ENCODE measurements around the gene EFHC1. TPM values are rescaled to one million over a fixed set of nuclear protein-coding genes. Genes with fewer than 3 reads are reported as not detected.

Gene EFHC1
- total RNA-seq, 1 experiment from 2014 or later = 12.4 TPM

GRCh38 chr6:52491203-52492069, 71.3 kb downstream of the EFHC1 start:
- Histone ChIP-seq H3K36me3 (ENCODE audit: control insufficient read depth in 1 of 2, insufficient read depth in 2 of 2, low read length in 2 of 2) (no peaks in the 10 kb centered on the region), H3K9ac (ENCODE audit: low read length) (no peak overlapping the region), H3K4me2 (ENCODE audit: low read length) (no peak overlapping the region), H2AFZ (ENCODE audit: low read depth, low read length, poor library complexity, severe bottlenecking) (no peak overlapping the region), H4K20me1 (ENCODE audit: insufficient read depth) (no peaks in the 10 kb centered on the region), H3K79me2 (ENCODE audit: insufficient read depth, low read length) (no peaks in the 10 kb centered on the region), H3K9me2 (ENCODE audit: insufficient read depth) (no peaks in the 10 kb centered on the region), H3K27me3 (ENCODE audit: insufficient read depth, low read length) (no peaks in the 10 kb centered on the region), H3K27ac (ENCODE audit: low read depth, low read length) (no peak overlapping the region), H3K4me1 (ENCODE audit: control insufficient read depth in 1 of 2, insufficient read depth in 2 of 2, low read length in 2 of 2) (no peaks in the 10 kb centered on the region), H3K4me3 (replicated peaks in 1 of 2; ENCODE audit: low read depth in 1 of 2, low read length in 2 of 2) (no peak overlapping the region), H3K9me3 (ENCODE audit: control insufficient read depth in 1 of 2, insufficient read depth in 1 of 2, low read depth in 1 of 2, low read length in 2 of 2) (no peaks in the 10 kb centered on the region)
- intact Hi-C loops (cut with micrococcal nuclease) = no loop called here
- TF ChIP-seq ATF3 (IDR thresholded peaks at IDR 0.05) (no peak), ZFX (IDR thresholded peaks at IDR 0.05) (no peak), EZH2phosphoT487 (IDR thresholded peaks at IDR 0.05; ENCODE audit: borderline replicate concordance) (no peak), JUND (IDR thresholded peaks at IDR 0.05) (no peak), CTCF (IDR thresholded peaks at IDR 0.05 in 2 of 3, conservative IDR thresholded peaks at IDR 0.05 in 1 of 3; ENCODE audit: borderline replicate concordance in 1 of 3, insufficient read depth in 1 of 3, low read depth in 2 of 3, low read length in 2 of 3) (no peak), YY1 (IDR thresholded peaks at IDR 0.05; ENCODE audit: extremely low read depth, insufficient replicate concordance, low read depth, low read length) (no peak), RAD21 (IDR thresholded peaks at IDR 0.05; ENCODE audit: low read depth) (no peak), POLR2AphosphoS5 (IDR thresholded peaks at IDR 0.05; ENCODE audit: low read depth, low read length) (no peak), MAX (IDR thresholded peaks at IDR 0.05) (no peak), CBX3 (IDR thresholded peaks at IDR 0.05; ENCODE audit: low read depth) (no peak), SRF (IDR thresholded peaks at IDR 0.05; ENCODE audit: low read depth) (no peak), ZBTB33 (IDR thresholded peaks at IDR 0.05; ENCODE audit: extremely low read depth, insufficient replicate concordance, low read length) (no peak), EGR1 (IDR thresholded peaks at IDR 0.05; ENCODE audit: low read depth) (no peak), ELF1 (IDR thresholded peaks at IDR 0.05; ENCODE audit: borderline replicate concordance, low read depth) (no peak), CEBPB (IDR thresholded peaks at IDR 0.05; ENCODE audit: low read depth) (no peak), ZNF274 (IDR thresholded peaks at IDR 0.05; ENCODE audit: low read depth, low read length) (no peak), REST (IDR thresholded peaks at IDR 0.05; ENCODE audit: low read depth) (no peak)
- no TSS peak for BruUV-seq (replicated peaks)
- ATAC-seq (no peak), DNase-seq (ENCODE audit: low read depth, low spot score) (no peak)
- ChIA-PET RAD21 (ENCODE audit: low non-redundant PET in 1 of 2, low total read pairs in 2 of 2, uncharacterized antibody in 2 of 2, unreplicated experiment in 2 of 2) (no interaction called here), CTCF (no interaction called here), POLR2A (interaction anchor here (1.8 kb wide), 1 partner anchor 13 kb away, joined by 4 read pairs; no protein-coding TSS in a partner anchor)

Data from HCT116 (cell line).